ENCODE data around the gene ANXA8L1.
"Not testable (repeated sequence)": the region's sequence is repeated elsewhere in the genome, so short reads cannot be mapped to it uniquely, and the experiment has no call there.

DNA sequence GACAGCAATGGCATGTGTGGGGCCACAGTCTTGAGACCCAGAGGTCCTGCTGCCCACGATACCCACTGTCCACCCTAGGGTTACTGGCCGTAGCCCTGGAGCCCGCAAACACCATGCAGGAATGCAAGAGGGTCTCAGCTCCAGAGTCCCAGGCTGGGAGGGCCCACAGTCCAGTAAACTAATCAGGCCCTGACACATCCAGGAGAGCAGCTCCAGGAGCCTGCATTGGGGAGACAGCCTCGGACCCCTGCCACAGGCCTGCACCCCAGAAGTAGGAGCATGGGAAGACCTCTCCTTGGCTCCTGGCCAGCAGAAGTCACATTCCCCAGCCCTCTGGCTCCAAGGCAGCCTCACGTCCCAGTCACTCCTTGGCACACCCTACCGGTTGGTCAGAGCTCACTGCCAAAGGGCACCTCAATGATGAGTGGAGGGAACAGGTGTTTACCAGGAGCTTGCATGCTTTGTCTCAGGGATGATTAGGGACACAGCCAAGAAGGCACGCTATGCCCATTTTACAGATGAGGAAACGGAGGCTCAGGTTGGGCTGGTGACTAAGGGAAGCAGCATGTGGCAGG lies 7.8 kb upstream of the ANXA8L1 start:
- TF ChIP-seq, protein P1, sequence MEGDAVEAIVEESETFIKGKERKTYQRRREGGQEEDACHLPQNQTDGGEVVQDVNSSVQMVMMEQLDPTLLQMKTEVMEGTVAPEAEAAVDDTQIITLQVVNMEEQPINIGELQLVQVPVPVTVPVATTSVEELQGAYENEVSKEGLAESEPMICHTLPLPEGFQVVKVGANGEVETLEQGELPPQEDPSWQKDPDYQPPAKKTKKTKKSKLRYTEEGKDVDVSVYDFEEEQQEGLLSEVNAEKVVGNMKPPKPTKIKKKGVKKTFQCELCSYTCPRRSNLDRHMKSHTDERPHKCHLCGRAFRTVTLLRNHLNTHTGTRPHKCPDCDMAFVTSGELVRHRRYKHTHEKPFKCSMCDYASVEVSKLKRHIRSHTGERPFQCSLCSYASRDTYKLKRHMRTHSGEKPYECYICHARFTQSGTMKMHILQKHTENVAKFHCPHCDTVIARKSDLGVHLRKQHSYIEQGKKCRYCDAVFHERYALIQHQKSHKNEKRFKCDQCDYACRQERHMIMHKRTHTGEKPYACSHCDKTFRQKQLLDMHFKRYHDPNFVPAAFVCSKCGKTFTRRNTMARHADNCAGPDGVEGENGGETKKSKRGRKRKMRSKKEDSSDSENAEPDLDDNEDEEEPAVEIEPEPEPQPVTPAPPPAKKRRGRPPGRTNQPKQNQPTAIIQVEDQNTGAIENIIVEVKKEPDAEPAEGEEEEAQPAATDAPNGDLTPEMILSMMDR (optimal IDR thresholded peaks at IDR 0.05 in 1 of 3, IDR thresholded peaks at IDR 0.05 in 1 of 3, conservative IDR thresholded peaks at IDR 0.05 in 1 of 3; ENCODE audit: extremely low read depth in 1 of 3, insufficient read depth in 2 of 3, low read length in 3 of 3) = not testable (repeated sequence)
- TF ChIP-seq EZH2 (IDR thresholded peaks at IDR 0.05; ENCODE audit: low read length) = not testable (repeated sequence)

Data from keratinocyte (primary cell).